Measurements from ENCODE around the gene CCDC137.
"Not testable (repeated sequence)": the region's sequence is repeated elsewhere in the genome, so short reads cannot be mapped to it uniquely, and the experiment has no call there.

CCDC137 gene

GRCh38 chr17:81666342-81667191 lies at the start of gene CCDC137, which contains the start of gene OXLD1:
CCDC137 (plus strand) TSS chr17:81666737; CDS start chr17:81666767, 30 bp downstream.
OXLD1 (minus strand) TSS chr17:81666605; CDS start chr17:81666577, 28 bp downstream.
- DNase-seq (ENCODE audit: low spot score), result peak; percentile 96

GRCh38 chr17:81616877-81617276 lies 49.7 kb upstream of the CCDC137 start:
- DNase-seq (ENCODE audit: low spot score), result no peak

GRCh38 chr17:81618307-81618706 lies 48.2 kb upstream of the CCDC137 start:
- DNase-seq (ENCODE audit: low spot score), result not testable (repeated sequence)

- no peak for DNase-seq (ENCODE audit: low spot score)
These were observed 44.9 kb upstream of the CCDC137 start for GRCh38 chr17:81621494-81622130.

- no peak for DNase-seq (ENCODE audit: low spot score)
These were observed 36.3 kb upstream of the CCDC137 start for GRCh38 chr17:81630274-81630673.

- DNase-seq (ENCODE audit: low spot score), result no peak
These were observed 35.1 kb upstream of the CCDC137 start for GRCh38 chr17:81631482-81631881.

- peak; percentile 39 for DNase-seq (ENCODE audit: low spot score)
These were observed 31.1 kb upstream of the CCDC137 start for GRCh38 chr17:81635431-81635830.

- DNase-seq (ENCODE audit: low spot score), result peak; percentile 82
These were observed 30.5 kb upstream of the CCDC137 start for GRCh38 chr17:81635973-81636504.

- peak; percentile 88 for DNase-seq (ENCODE audit: low spot score)
These were observed 29.8 kb upstream of the CCDC137 start, which contains the start of the genes NPLOC4 and TSPAN10 for GRCh38 chr17:81636505-81637288. NPLOC4 (minus strand) TSS chr17:81637112; CDS start chr17:81636930, 182 bp downstream. TSPAN10 (plus strand) TSS chr17:81637196; CDS start chr17:81642413, 5,217 bp downstream.

- DNase-seq (ENCODE audit: low spot score), result no peak
These were observed 27.9 kb upstream of the CCDC137 start for GRCh38 chr17:81638683-81639082.

GRCh38 chr17:81640011-81640410 lies 26.5 kb upstream of the CCDC137 start:
- no peak for DNase-seq (ENCODE audit: low spot score)

GRCh38 chr17:81641825-81642489 lies 24.6 kb upstream of the CCDC137 start:
- DNase-seq (ENCODE audit: low spot score), result peak; percentile 64

GRCh38 chr17:81644496-81644895 lies 22.0 kb upstream of the CCDC137 start:
- no peak for DNase-seq (ENCODE audit: low spot score)

- DNase-seq (ENCODE audit: low spot score), result no peak
These were observed 21.3 kb upstream of the CCDC137 start for GRCh38 chr17:81644976-81645952.

GRCh38 chr17:81646869-81647600 lies 19.5 kb upstream of the CCDC137 start:
- DNase-seq (ENCODE audit: low spot score), result no peak

GRCh38 chr17:81647640-81648012 lies 18.9 kb upstream of the CCDC137 start:
- no peak for DNase-seq (ENCODE audit: low spot score)

- DNase-seq (ENCODE audit: low spot score), result no peak
These were observed 18.4 kb upstream of the CCDC137 start for GRCh38 chr17:81648013-81648706.

- DNase-seq (ENCODE audit: low spot score), result no peak
These were observed 17.8 kb upstream of the CCDC137 start for GRCh38 chr17:81648707-81649085.

- no peak for DNase-seq (ENCODE audit: low spot score)
These were observed 15.6 kb upstream of the CCDC137 start for GRCh38 chr17:81650951-81651350.

Measured in kidney tubule cell (primary cell).